GM12865 (cell line): ENCODE results near the gene CCND3.

Experiments used
- DNase-seq: peaks from one replicate; pipeline ENCODE4 v3.0.0; 2010; ENCODE audit warnings: low read depth
- H3K4me3 ChIP-seq: 2 replicates; pipeline ENCODE4 v1.5.1; 2011; ENCODE audit warnings: mild to moderate bottlenecking, low read depth, low read length, control low read depth
- CTCF ChIP-seq: IDR thresholded peaks from 2 replicates; pipeline ENCODE4 v1.5.1; 2011; ENCODE audit warnings: low read length, control low read depth, low read depth, inconsistent platforms; ENCODE audit not compliant: insufficient read depth; ENCODE audit errors: missing control alignments

The CCND3 gene

GRCh38 chr6:41935193-41935574, 6.4 kb downstream of the CCND3 start:
- no peak for DNase-seq
- H3K4me3 ChIP-seq, result no peak overlapping the region
- TF ChIP-seq CTCF, result no peak

GRCh38 chr6:41934278-41935192, 7.1 kb downstream of the CCND3 start:
- no peak for DNase-seq
- TF ChIP-seq CTCF, result no peak
- H3K4me3 ChIP-seq, result no peak overlapping the region

- DNase-seq, result no peak
- no peak for TF ChIP-seq CTCF
Observed at GRCh38 chr6:41932378-41932777, 9.2 kb downstream of the CCND3 start.

GRCh38 chr6:41931792-41932191, 9.8 kb downstream of the CCND3 start:
- no peak for TF ChIP-seq CTCF
- no peak overlapping the region for H3K4me3 ChIP-seq
- no peak for DNase-seq

More at GRCh38 chr6:41932378-41932777, 9.2 kb downstream of the CCND3 start:
- H3K4me3 ChIP-seq, result no peak overlapping the region

- DNase-seq, result no peak
- TF ChIP-seq CTCF, result no peak
- H3K4me3 ChIP-seq, result no peak overlapping the region
Observed at GRCh38 chr6:41929924-41930323, 11.7 kb downstream of the CCND3 start.

GRCh38 chr6:41927253-41927652, 14.4 kb downstream of the CCND3 start:
- no peak for DNase-seq
- TF ChIP-seq CTCF, result no peak
- H3K4me3 ChIP-seq, result no peak overlapping the region
